Erythroblast (primary cell): ENCODE results near the gene FLRT1.

Source experiments
- GATA1 ChIP-seq: IDR thresholded peaks from 2 replicates; pipeline ENCODE4 v1.6.1; 2011; ENCODE audit warnings: low read depth, mild to moderate bottlenecking, control low read depth, low read length, moderate library complexity
- POLR2A ChIP-seq: IDR thresholded peaks from 2 replicates; pipeline ENCODE4 v1.6.1; 2011; ENCODE audit warnings: mild to moderate bottlenecking, low read length

DNA sequence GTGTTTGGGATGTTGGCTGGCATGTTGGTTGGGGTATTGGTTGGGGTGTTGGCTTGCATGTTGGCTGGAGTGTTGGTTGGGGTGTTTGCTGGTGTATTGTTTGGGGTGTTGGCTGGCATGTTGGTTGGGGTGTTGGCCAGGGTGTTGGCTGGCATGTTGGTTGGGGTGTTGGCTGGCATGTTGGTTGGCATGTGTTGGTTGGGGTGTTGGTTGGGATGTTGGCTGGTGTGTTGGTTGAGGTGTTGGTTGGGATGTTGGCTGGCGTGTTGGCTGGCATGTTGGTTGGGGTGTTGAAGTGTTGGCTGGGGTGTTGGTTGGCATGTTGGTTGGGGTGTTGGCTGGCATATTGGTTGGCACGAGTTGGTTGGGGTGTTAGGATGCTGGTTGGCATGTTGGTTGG lies 24.9 kb upstream of the FLRT1 start:
- TF ChIP-seq POLR2A = no peak
- no peak for TF ChIP-seq GATA1
